ENCODE data around the gene ATPAF1.

The ATPAF1 gene

GRCh38 chr1:46615735-46616134, 52.4 kb downstream of the ATPAF1 start:
- no peak for DNase-seq (ENCODE audit: low read depth)

- DNase-seq (ENCODE audit: low read depth), result no peak
Observed at GRCh38 chr1:46615088-46615487, 53.1 kb downstream of the ATPAF1 start.

- no peak for DNase-seq (ENCODE audit: low read depth)
Observed at GRCh38 chr1:46614604-46614984, 53.6 kb downstream of the ATPAF1 start.

- no peak for DNase-seq (ENCODE audit: low read depth)
Observed at GRCh38 chr1:46613661-46614603, 54.2 kb downstream of the ATPAF1 start.

- DNase-seq (ENCODE audit: low read depth), result no peak
Observed at GRCh38 chr1:46612937-46613660, 55.1 kb downstream of the ATPAF1 start.

- no peak for DNase-seq (ENCODE audit: low read depth)
Observed at GRCh38 chr1:46611691-46612221, 56.4 kb downstream of the ATPAF1 start.

- no peak for DNase-seq (ENCODE audit: low read depth)
Observed at GRCh38 chr1:46607345-46608130, 60.6 kb downstream of the ATPAF1 start.

GRCh38 chr1:46606255-46606965, 61.8 kb downstream of the ATPAF1 start:
- DNase-seq (ENCODE audit: low read depth), result no peak

GRCh38 chr1:46605232-46605631, 62.9 kb downstream of the ATPAF1 start:
- DNase-seq (ENCODE audit: low read depth), result no peak

GRCh38 chr1:46603858-46604549, 64.2 kb downstream of the ATPAF1 start, which contains the start of gene MKNK1:
Gene MKNK1 (minus strand): TSS chr1:46604268. CDS start chr1:46583327, 20,941 bp downstream.
- peak; percentile 69 for DNase-seq (ENCODE audit: low read depth)

GRCh38 chr1:46603481-46603857, 64.7 kb downstream of the ATPAF1 start:
- DNase-seq (ENCODE audit: low read depth), result no peak

GRCh38 chr1:46601257-46602007, 66.7 kb downstream of the ATPAF1 start:
- DNase-seq (ENCODE audit: low read depth), result no peak

- DNase-seq (ENCODE audit: low read depth), result no peak
Observed at GRCh38 chr1:46599059-46599970, 68.8 kb downstream of the ATPAF1 start.

- no peak for DNase-seq (ENCODE audit: low read depth)
Observed at GRCh38 chr1:46596846-46597245, 71.3 kb downstream of the ATPAF1 start.

- DNase-seq (ENCODE audit: low read depth), result no peak
Observed at GRCh38 chr1:46596036-46596435, 72.1 kb downstream of the ATPAF1 start.

GRCh38 chr1:46595127-46595526, 73.0 kb downstream of the ATPAF1 start:
- DNase-seq (ENCODE audit: low read depth), result no peak

GRCh38 chr1:46594063-46594462, 74.1 kb downstream of the ATPAF1 start:
- DNase-seq (ENCODE audit: low read depth), result no peak

GRCh38 chr1:46592823-46593222, 75.3 kb downstream of the ATPAF1 start:
- no peak for DNase-seq (ENCODE audit: low read depth)

- no peak for DNase-seq (ENCODE audit: low read depth)
Observed at GRCh38 chr1:46589529-46589928, 78.6 kb downstream of the ATPAF1 start.
